HL-60 (cell line): ENCODE data around the gene TMEM14C.

Experiments used
- DNase-seq, 2 experiments: peaks; one replicate each; pipeline ENCODE4 v3.0.0-alpha.2; 2010 to 2020; ENCODE audit warnings: low read depth in 1 of 2, low spot score in 1 of 2
- H3K27ac ChIP-seq: fragments of 250-450 bp; sonication (Bioruptor Pico); replicated peaks from 2 replicates; pipeline ENCODE4 v1.5.1; 2020; ENCODE audit warnings: mild to moderate bottlenecking, moderate library complexity
- H3K27me3 ChIP-seq: fragments of 250-450 bp; sonication (Bioruptor Pico); 2 replicates; pipeline ENCODE4 v1.5.1; 2021; ENCODE audit warnings: mild to moderate bottlenecking, moderate library complexity; ENCODE audit not compliant: insufficient read depth, poor library complexity, severe bottlenecking
- H3K4me3 ChIP-seq: replicated peaks from 2 replicates; pipeline ENCODE4 v1.5.1; 2011; ENCODE audit warnings: mild to moderate bottlenecking, control low read depth, low read length; ENCODE audit not compliant: insufficient read depth
- GABPA ChIP-seq: IDR thresholded peaks from 2 replicates; pipeline ENCODE4 v1.6.1; 2012; ENCODE audit warnings: low read depth
- POLR2AphosphoS5 ChIP-seq: IDR thresholded peaks from 2 replicates; pipeline ENCODE4 v1.6.1; 2012; ENCODE audit warnings: low read depth
- SPI1 ChIP-seq: IDR thresholded peaks from 2 replicates; pipeline ENCODE4 v1.6.1; 2012; ENCODE audit warnings: low read depth, mild to moderate bottlenecking, borderline replicate concordance
- TF ChIP-seq, protein P1 (sequence below): IDR thresholded peaks from 2 replicates; pipeline ENCODE4 v1.6.1; 2012; ENCODE audit warnings: low read depth; ENCODE audit not compliant: insufficient replicate concordance
- TF ChIP-seq, protein P2 (sequence below): IDR thresholded peaks from one replicate; pipeline ENCODE4 v1.5.1; 2011; ENCODE audit warnings: low read length, control low read depth, inconsistent platforms; ENCODE audit not compliant: insufficient read depth

The TMEM14C gene

DNA sequence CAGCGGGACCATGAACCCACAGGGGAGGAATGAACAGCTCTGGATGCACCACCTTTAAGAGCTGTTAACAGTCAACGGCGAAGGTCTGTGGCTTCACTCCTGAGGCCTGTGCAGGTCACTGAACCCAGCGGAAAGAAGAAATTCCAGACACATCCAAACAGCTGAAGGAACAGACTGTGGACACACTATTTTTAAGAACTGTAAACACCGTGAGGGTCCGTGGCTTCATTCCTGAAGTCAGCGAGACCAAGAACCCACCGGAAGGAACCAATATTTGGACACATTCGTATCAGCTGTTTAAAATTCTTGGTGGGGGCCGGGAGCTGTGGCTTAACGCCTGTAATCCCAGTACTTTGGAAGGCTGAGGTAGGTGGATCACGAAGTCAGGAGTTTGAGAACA lies 19.4 kb downstream of the TMEM14C start:
- TF ChIP-seq SPI1 = no peak
- no peak for TF ChIP-seq POLR2AphosphoS5
- TF ChIP-seq, protein P1, sequence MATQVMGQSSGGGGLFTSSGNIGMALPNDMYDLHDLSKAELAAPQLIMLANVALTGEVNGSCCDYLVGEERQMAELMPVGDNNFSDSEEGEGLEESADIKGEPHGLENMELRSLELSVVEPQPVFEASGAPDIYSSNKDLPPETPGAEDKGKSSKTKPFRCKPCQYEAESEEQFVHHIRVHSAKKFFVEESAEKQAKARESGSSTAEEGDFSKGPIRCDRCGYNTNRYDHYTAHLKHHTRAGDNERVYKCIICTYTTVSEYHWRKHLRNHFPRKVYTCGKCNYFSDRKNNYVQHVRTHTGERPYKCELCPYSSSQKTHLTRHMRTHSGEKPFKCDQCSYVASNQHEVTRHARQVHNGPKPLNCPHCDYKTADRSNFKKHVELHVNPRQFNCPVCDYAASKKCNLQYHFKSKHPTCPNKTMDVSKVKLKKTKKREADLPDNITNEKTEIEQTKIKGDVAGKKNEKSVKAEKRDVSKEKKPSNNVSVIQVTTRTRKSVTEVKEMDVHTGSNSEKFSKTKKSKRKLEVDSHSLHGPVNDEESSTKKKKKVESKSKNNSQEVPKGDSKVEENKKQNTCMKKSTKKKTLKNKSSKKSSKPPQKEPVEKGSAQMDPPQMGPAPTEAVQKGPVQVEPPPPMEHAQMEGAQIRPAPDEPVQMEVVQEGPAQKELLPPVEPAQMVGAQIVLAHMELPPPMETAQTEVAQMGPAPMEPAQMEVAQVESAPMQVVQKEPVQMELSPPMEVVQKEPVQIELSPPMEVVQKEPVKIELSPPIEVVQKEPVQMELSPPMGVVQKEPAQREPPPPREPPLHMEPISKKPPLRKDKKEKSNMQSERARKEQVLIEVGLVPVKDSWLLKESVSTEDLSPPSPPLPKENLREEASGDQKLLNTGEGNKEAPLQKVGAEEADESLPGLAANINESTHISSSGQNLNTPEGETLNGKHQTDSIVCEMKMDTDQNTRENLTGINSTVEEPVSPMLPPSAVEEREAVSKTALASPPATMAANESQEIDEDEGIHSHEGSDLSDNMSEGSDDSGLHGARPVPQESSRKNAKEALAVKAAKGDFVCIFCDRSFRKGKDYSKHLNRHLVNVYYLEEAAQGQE = no peak
- TF ChIP-seq, protein P2, sequence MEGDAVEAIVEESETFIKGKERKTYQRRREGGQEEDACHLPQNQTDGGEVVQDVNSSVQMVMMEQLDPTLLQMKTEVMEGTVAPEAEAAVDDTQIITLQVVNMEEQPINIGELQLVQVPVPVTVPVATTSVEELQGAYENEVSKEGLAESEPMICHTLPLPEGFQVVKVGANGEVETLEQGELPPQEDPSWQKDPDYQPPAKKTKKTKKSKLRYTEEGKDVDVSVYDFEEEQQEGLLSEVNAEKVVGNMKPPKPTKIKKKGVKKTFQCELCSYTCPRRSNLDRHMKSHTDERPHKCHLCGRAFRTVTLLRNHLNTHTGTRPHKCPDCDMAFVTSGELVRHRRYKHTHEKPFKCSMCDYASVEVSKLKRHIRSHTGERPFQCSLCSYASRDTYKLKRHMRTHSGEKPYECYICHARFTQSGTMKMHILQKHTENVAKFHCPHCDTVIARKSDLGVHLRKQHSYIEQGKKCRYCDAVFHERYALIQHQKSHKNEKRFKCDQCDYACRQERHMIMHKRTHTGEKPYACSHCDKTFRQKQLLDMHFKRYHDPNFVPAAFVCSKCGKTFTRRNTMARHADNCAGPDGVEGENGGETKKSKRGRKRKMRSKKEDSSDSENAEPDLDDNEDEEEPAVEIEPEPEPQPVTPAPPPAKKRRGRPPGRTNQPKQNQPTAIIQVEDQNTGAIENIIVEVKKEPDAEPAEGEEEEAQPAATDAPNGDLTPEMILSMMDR = no peak
- TF ChIP-seq GABPA = no peak
- DNase-seq = no peak
- H3K4me3 ChIP-seq = no peak overlapping the region
- no peak overlapping the region for H3K27ac ChIP-seq
- H3K27me3 ChIP-seq = no peaks in the 10 kb centered on the region

DNA sequence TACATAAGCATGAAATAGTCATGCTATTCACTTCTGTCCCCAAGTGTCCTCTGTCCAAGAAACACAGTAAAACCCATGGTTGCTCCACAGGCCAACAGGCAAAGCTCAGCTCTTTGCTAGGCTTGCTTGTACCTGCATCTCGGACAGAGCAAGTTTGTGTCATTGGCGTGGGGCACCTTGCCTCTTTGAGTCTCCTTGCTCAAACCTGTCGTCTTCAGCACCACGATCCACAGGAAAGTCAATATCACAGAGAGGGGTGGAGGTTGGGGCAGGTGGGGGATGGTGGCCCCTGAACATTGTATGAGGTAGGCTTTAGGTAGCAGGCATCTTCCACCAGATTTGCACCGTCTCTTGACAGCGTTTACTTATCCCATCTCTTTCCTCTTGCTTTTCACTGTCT lies 20.6 kb downstream of the TMEM14C start:
- TF ChIP-seq, protein P1 = peak; percentile 80
- TF ChIP-seq POLR2AphosphoS5 = no peak
- no peak for TF ChIP-seq SPI1
- TF ChIP-seq GABPA = no peak
- Histone ChIP-seq H3K27me3 (no peaks in the 10 kb centered on the region), H3K27ac (no peak overlapping the region), H3K4me3 (no peak overlapping the region)
- DNase-seq = no peak

DNA sequence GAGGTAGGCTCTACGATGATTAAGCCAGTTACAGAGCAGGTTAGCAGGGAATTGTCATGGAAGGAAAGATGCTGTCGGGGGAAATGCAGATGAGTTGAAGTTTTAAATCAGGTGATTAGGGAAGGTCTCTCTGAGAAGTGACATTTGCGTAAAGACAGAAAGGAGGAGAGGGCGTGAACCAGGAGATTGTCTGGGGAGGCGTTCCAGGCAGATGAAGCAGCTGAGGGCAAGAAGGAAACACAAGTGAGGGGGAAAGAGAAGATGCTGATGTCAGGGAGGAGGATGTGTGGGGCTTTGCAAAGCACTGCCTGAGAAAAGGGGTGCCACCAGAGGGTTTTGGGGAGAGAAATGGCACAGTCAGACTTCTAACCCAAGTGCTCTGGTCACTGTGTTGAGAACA lies 22.2 kb downstream of the TMEM14C start:
- no peak for DNase-seq
- TF ChIP-seq, protein P2 = no peak
- TF ChIP-seq, protein P1 = no peak
- TF ChIP-seq SPI1 (no peak), POLR2AphosphoS5 (no peak), GABPA (no peak)
- Histone ChIP-seq H3K27me3 (no peaks in the 10 kb centered on the region), H3K27ac (no peak overlapping the region), H3K4me3 (no peak overlapping the region)

DNA sequence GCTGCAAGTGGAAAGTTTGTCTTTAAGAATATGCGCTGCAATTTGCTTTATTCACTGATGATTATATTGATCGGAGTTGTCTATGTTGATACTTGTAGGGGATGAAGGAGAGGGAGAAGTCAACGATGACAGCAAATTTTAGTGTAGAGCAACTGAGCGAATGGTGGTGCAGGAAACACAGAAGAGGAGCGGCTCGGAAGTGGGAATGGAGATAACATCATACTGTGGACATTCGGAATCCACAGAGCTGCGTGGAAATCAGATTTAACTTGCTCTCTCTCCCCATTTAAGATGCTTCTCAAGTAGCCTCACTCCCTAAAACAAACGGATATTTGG lies 24.0 kb downstream of the TMEM14C start:
- TF ChIP-seq, protein P1 = no peak
- TF ChIP-seq POLR2AphosphoS5 = no peak
- TF ChIP-seq, protein P2 = no peak
- TF ChIP-seq SPI1 = no peak
- TF ChIP-seq GABPA = no peak
- no peaks in the 10 kb centered on the region for H3K27me3 ChIP-seq
- peak overlapping the region; percentile 70 for H3K4me3 ChIP-seq
- peak overlapping the region; percentile 90 for H3K27ac ChIP-seq
- no peak for DNase-seq
